Upper lobe of left lung (tissue), 6 donors: ENCODE measurements around the gene ACSM3. TPM values are rescaled to one million over a fixed set of nuclear protein-coding genes. Genes with fewer than 3 reads are reported as not detected.

Source experiments
- small RNA-seq, 4 donors: library from RNA; depleted of rRNA; stranded (forward); fragments of <200 nt; gene quantifications; one replicate each; pipeline ENCODE3, GENCODE V24; 2016
- total RNA-seq, 6 donors: library from RNA; depleted of rRNA in 4 of 6; stranded (reverse); fragments of >200 nt in 4 of 6; gene quantifications; one replicate each; pipeline versions ENCODE4 v1.1.0 to v1.2.1, GENCODE V29; 2016 to 2021
- donor health status: DM: no; HTN: no; CAD: no; lungs with moderate emphysema.
- donor health status: DM: no; HTN: yes; CAD: no; lungs with severe emphysema.

ACSM3 gene
- total RNA-seq, 6 donors from 2014 or later: 8.5 to 28.6 (median 15.9) TPM

Small RNA genes within 50 kb of the gene (small RNA-seq; reads per million reads assigned to genes)
- gene RF00618 (0 reads per million in 4 donors), gene RNU6-944P (0 reads per million in 4 donors)

Other genes with a start within 250 kb of the ACSM3 start
- under 1 TPM in 3 of 6 donors, not detected in 3; 0.17 to 0.34 (median 0.20) TPM for gene ACSM2B, start 187.6 kb upstream of the ACSM3 start, total RNA-seq
- 1 to 10 TPM in 3 of 6 donors, under 1 TPM in 2, not detected in 1; 0.77 to 2.1 (median 1.2) TPM for gene ACSM1, start 66.3 kb upstream of the ACSM3 start, total RNA-seq
- 10 to 100 TPM; 34.1 to 62.0 (median 41.2) TPM for gene THUMPD1, start 22.2 kb upstream of the ACSM3 start, total RNA-seq
- 10 to 100 TPM in 4 of 6 donors, 1 to 10 TPM in 2; 7.3 to 13.8 (median 11.6) TPM for gene ERI2, start 42.5 kb downstream of the ACSM3 start, total RNA-seq
- 10 to 100 TPM in 1 of 6 donors, 1 to 10 TPM in 5; 2.1 to 12.7 (median 3.0) TPM for gene REXO5, start 42.5 kb downstream of the ACSM3 start, total RNA-seq
- gene DCUN1D3, start 136.3 kb downstream of the ACSM3 start, total RNA-seq: 10 to 100 TPM in 5 of 6 donors, 1 to 10 TPM in 1; 7.2 to 33.0 (median 19.3) TPM
- 10 to 100 TPM in 5 of 6 donors, 1 to 10 TPM in 1; 6.8 to 34.4 (median 22.3) TPM for gene LYRM1, start 136.8 kb downstream of the ACSM3 start, total RNA-seq